GM18858 (cell line): ENCODE measurements around the gene PON1.

ENCODE experiments used
- ATAC-seq: cut with Tn5 transposase; IDR thresholded peaks from one replicate; pipeline ENCODE4 v1.9.1; 2021; ENCODE audit not compliant: unreplicated experiment

PON1 gene

GRCh38 chr7:95324431-95324830 is at the start of gene PON1:
TSS of gene PON1 (minus strand) at chr7:95324532. CDS start at chr7:95324475, 57 bp downstream.
- no peak for ATAC-seq

GRCh38 chr7:95373323-95373722 is 49.0 kb upstream of the PON1 start:
- no peak for ATAC-seq

- no peak for ATAC-seq
Observed at GRCh38 chr7:95368235-95368634, 43.9 kb upstream of the PON1 start.

GRCh38 chr7:95367606-95368005 is 43.3 kb upstream of the PON1 start:
- no peak for ATAC-seq

- no peak for ATAC-seq
Observed at GRCh38 chr7:95365151-95365550, 40.8 kb upstream of the PON1 start.

GRCh38 chr7:95357623-95358022 is 33.3 kb upstream of the PON1 start:
- ATAC-seq: no peak

GRCh38 chr7:95342642-95343307 is 18.4 kb upstream of the PON1 start:
- no peak for ATAC-seq

GRCh38 chr7:95342029-95342428 is 17.7 kb upstream of the PON1 start:
- no peak for ATAC-seq

GRCh38 chr7:95340491-95340890 is 16.2 kb upstream of the PON1 start:
- ATAC-seq: no peak

GRCh38 chr7:95338832-95339231 is 14.5 kb upstream of the PON1 start:
- ATAC-seq: no peak

- no peak for ATAC-seq
Observed at GRCh38 chr7:95335093-95335492, 10.8 kb upstream of the PON1 start.

GRCh38 chr7:95334447-95334846 is 10.1 kb upstream of the PON1 start:
- ATAC-seq: no peak

- ATAC-seq: peak; percentile 39
Observed at GRCh38 chr7:95330961-95331337, 6.6 kb upstream of the PON1 start.

GRCh38 chr7:95330204-95330960 is 6.0 kb upstream of the PON1 start:
- ATAC-seq: peak; percentile 96

GRCh38 chr7:95327356-95327755 is 3.0 kb upstream of the PON1 start:
- ATAC-seq: no peak

GRCh38 chr7:95323410-95324129 is 762 bp downstream of the PON1 start:
- no peak for ATAC-seq

- ATAC-seq: no peak
Observed at GRCh38 chr7:95322854-95323253, 1.5 kb downstream of the PON1 start.

- no peak for ATAC-seq
Observed at GRCh38 chr7:95322396-95322795, 1.9 kb downstream of the PON1 start.

GRCh38 chr7:95321720-95322119 is 2.6 kb downstream of the PON1 start:
- no peak for ATAC-seq

- ATAC-seq: no peak
Observed at GRCh38 chr7:95320651-95321050, 3.7 kb downstream of the PON1 start.

- no peak for ATAC-seq
Observed at GRCh38 chr7:95319570-95319969, 4.8 kb downstream of the PON1 start.

- no peak for ATAC-seq
Observed at GRCh38 chr7:95318501-95319100, 5.7 kb downstream of the PON1 start.
